Stimulated activated CD4-positive, alpha-beta T cell treated with anti-CD3 and anti-CD28 coated beads, Interleukin-2, amount 100 ng/mL, for 24 hours (primary cell): Measurements from ENCODE around the gene MESD.

Experiments used
- DNase-seq, 2 donors: peaks; one replicate each; pipeline ENCODE4 v3.0.0-alpha.2; 2020

Gene MESD

GRCh38 chr15:80931721-80932512 lies 57.7 kb downstream of the MESD start:
- DNase-seq, result no peak

GRCh38 chr15:80931191-80931590 lies 58.4 kb downstream of the MESD start:
- no peak for DNase-seq

- no peak for DNase-seq
Observed at GRCh38 chr15:80929689-80930088, 59.9 kb downstream of the MESD start.

- DNase-seq, result no peak
Observed at GRCh38 chr15:80929225-80929624, 60.4 kb downstream of the MESD start.

GRCh38 chr15:80926126-80926525 lies 63.5 kb downstream of the MESD start:
- no peak for DNase-seq

GRCh38 chr15:80925597-80926059 lies 64.0 kb downstream of the MESD start:
- DNase-seq, result no peak

GRCh38 chr15:80924278-80924677 lies 65.3 kb downstream of the MESD start:
- no peak for DNase-seq

GRCh38 chr15:80923668-80924067 lies 66.0 kb downstream of the MESD start:
- no peak for DNase-seq

GRCh38 chr15:80921736-80922410 lies 67.7 kb downstream of the MESD start:
- no peak for DNase-seq

GRCh38 chr15:80920271-80920699 lies 69.3 kb downstream of the MESD start:
- DNase-seq, result peak in 1 of 2 donors; percentile 12

GRCh38 chr15:80918196-80918783 lies 71.3 kb downstream of the MESD start:
- no peak for DNase-seq

GRCh38 chr15:80916056-80916455 lies 73.6 kb downstream of the MESD start:
- no peak for DNase-seq

- DNase-seq, result no peak
Observed at GRCh38 chr15:80915472-80915871, 74.1 kb downstream of the MESD start.

- DNase-seq, result no peak
Observed at GRCh38 chr15:80913541-80913940, 76.1 kb downstream of the MESD start.

- DNase-seq, result no peak
Observed at GRCh38 chr15:80912673-80913072, 76.9 kb downstream of the MESD start.

GRCh38 chr15:80911821-80912220 lies 77.8 kb downstream of the MESD start:
- DNase-seq, result no peak

GRCh38 chr15:80906159-80906766 lies 83.4 kb downstream of the MESD start:
- DNase-seq, result no peak

- no peak for DNase-seq
Observed at GRCh38 chr15:80904998-80905397, 84.6 kb downstream of the MESD start.

- DNase-seq, result no peak
Observed at GRCh38 chr15:80902298-80902801, 87.3 kb downstream of the MESD start.

- no peak for DNase-seq
Observed at GRCh38 chr15:80898040-80898439, 91.6 kb downstream of the MESD start.
